ENCODE data around the gene TYW1. TPM values are rescaled to one million over a fixed set of nuclear protein-coding genes. Genes with fewer than 3 reads are reported as not detected.
"Not testable (repeated sequence)": the region's sequence is repeated elsewhere in the genome, so short reads cannot be mapped to it uniquely, and the experiment has no call there.

TYW1 gene
- total and polyA plus RNA-seq, 2 donors from 2014 or later, result 9.4 to 20.7 TPM

DNA sequence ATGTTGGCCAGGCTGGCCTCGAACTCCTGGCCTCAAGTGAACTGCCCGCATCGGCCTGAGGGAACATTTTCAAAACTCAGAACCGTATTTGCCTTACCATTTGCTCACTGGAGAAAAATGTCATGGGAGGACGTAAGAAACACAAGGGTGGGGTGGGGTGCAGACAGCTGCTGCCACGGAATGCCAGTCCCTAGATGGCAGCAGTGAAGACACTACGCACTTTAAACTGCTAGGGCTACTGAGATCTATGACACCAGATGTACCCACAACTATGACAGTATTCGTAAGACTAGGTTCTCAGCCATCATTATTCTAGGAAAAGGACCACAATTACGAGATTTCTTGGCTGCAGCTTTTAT is 2.0 kb upstream of the TYW1 start:
- H3K36me3 ChIP-seq (ENCODE audit: control insufficient read depth in 2 of 3, insufficient read depth in 3 of 3, low read length in 3 of 3), result peaks cover 3 to 17% (median 4%) of the 10 kb centered on the region in 3 donors
- TF ChIP-seq, protein P1, sequence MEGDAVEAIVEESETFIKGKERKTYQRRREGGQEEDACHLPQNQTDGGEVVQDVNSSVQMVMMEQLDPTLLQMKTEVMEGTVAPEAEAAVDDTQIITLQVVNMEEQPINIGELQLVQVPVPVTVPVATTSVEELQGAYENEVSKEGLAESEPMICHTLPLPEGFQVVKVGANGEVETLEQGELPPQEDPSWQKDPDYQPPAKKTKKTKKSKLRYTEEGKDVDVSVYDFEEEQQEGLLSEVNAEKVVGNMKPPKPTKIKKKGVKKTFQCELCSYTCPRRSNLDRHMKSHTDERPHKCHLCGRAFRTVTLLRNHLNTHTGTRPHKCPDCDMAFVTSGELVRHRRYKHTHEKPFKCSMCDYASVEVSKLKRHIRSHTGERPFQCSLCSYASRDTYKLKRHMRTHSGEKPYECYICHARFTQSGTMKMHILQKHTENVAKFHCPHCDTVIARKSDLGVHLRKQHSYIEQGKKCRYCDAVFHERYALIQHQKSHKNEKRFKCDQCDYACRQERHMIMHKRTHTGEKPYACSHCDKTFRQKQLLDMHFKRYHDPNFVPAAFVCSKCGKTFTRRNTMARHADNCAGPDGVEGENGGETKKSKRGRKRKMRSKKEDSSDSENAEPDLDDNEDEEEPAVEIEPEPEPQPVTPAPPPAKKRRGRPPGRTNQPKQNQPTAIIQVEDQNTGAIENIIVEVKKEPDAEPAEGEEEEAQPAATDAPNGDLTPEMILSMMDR (IDR thresholded peaks at IDR 0.05; ENCODE audit: borderline replicate concordance, extremely low read depth, insufficient read depth), result peak; percentile 17
- H3K27me3 ChIP-seq (ENCODE audit: control insufficient read depth, insufficient read depth, low read length); H3K4me1 ChIP-seq (ENCODE audit: control insufficient read depth in 2 of 3, insufficient read depth in 2 of 3, low read depth in 1 of 3, low read length in 3 of 3); H3K9me3 ChIP-seq (ENCODE audit: control insufficient read depth in 2 of 3, insufficient read depth in 1 of 3, low read length in 3 of 3); intact Hi-C loops (cut with DNase I); FAIRE-seq: not testable (repeated sequence)
- H3K9ac ChIP-seq (ENCODE audit: low read length in 3 of 3), result peak overlapping the region; percentile 22 to 88 (median 82)
- peak overlapping the region; percentile 67 to 83 (median 80) for H3K4me3 ChIP-seq (ENCODE audit: low read length in 3 of 3)
- peak; percentile 64 to 82 (median 76) for DNase-seq
- peak overlapping the region; percentile 94 to 96 for H3K27ac ChIP-seq (ENCODE audit: low read depth in 2 of 2, low read length in 2 of 2)

DNA sequence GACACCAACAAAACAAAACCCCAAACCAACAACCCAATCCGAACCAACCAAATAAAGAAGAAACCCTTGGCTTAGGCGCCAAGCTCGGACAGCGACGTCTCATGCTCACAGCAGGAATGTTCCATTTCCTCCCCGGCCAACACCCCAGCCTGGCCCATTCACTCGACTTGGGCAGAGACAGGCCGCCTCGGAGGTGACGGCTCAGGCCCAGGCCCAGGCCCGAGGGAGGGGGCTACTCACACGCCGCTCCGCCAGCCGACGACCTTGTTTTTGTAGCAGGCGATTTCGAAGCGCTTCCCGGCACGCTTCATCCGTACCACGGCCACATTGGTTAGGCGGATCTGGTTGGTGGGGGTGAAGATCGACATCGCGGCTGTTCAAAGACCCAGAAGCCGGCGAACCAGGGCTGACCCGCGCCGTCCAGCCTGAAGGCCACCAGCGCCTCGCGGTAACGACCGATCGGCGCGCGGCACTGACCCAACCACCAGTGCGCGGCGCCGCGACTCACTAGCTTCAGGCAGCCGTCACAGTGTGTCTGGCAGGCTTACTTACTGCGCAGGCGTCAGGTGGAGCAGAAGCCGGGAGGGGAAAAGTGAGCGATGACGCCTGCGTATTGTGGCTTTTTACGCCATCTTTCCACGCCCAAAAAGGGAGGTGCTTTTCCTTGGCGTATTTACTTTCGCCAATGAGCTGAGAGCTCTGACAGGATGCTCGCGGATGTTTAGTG is 1.4 kb upstream of the TYW1 start, which contains the start of gene SBDS:
Gene SBDS (minus strand): TSS at position 537 of the 727 bp plus-strand sequence. CDS start 169 bp downstream, at position 368.
- H3K4me1 ChIP-seq (ENCODE audit: control insufficient read depth in 2 of 3, insufficient read depth in 2 of 3, low read depth in 1 of 3, low read length in 3 of 3); H3K27me3 ChIP-seq (ENCODE audit: control insufficient read depth, insufficient read depth, low read length); intact Hi-C loops (cut with DNase I); H3K9me3 ChIP-seq (ENCODE audit: control insufficient read depth in 2 of 3, insufficient read depth in 1 of 3, low read length in 3 of 3): not testable (repeated sequence)
- Histone ChIP-seq H3K36me3 (ENCODE audit: control insufficient read depth in 2 of 3, insufficient read depth in 3 of 3, low read length in 3 of 3) (peaks cover 3 to 17% (median 4%) of the 10 kb centered on the region in 3 donors), H3K4me3 (ENCODE audit: low read length in 3 of 3) (peak within 1 kb of the TSS; percentile 75 to 95 (median 83)), H3K9ac (ENCODE audit: low read length in 3 of 3) (peak within 1 kb of the TSS; percentile 22 to 88 (median 82)), H3K27ac (ENCODE audit: low read depth in 2 of 2, low read length in 2 of 2) (peak within 1 kb of the TSS; percentile 94 to 96)
- FAIRE-seq, result peak; percentile 96
- peak; percentile 97 to 100 (median 98) for DNase-seq

DNA sequence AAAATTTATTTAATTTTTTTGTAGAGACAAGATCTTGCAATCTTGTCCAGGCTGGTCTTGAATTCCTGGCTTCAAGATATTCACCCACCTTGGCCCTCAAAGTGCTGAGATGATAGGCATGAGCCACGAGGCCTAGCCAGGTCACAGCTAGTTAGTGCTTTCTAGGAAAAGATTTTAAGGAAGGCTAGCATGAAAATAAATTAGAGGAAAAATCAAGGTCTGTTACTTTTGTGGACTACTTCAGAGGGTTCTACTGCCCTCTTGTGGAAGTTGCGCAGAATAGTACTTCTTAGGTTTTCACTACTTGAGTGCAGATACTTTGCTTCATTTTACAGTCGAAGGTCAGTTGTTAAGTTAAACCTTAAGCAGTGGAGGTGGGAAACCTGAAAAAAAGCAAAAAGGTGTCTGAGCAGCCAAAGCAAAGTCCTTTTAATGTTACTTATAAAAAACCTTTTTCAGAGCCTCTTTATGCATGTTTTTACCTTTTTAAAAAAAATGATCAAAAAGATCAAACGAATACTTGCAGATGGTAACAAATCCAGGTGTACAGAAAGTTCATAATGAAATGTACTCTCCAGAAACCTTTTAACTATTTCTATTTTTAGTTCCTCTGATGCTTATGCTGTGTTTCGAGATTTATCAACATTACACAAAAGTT is 4.1 kb downstream of the TYW1 start:
- H3K36me3 ChIP-seq (ENCODE audit: control insufficient read depth in 2 of 3, insufficient read depth in 3 of 3, low read length in 3 of 3); H3K4me3 ChIP-seq (ENCODE audit: low read length in 3 of 3); H3K9ac ChIP-seq (ENCODE audit: low read length in 3 of 3); H3K4me1 ChIP-seq (ENCODE audit: control insufficient read depth in 2 of 3, insufficient read depth in 2 of 3, low read depth in 1 of 3, low read length in 3 of 3); intact Hi-C loops (cut with DNase I); H3K9me3 ChIP-seq (ENCODE audit: control insufficient read depth in 2 of 3, insufficient read depth in 1 of 3, low read length in 3 of 3); H3K27me3 ChIP-seq (ENCODE audit: control insufficient read depth, insufficient read depth, low read length); DNase-seq; H3K27ac ChIP-seq (ENCODE audit: low read depth in 2 of 2, low read length in 2 of 2): not testable (repeated sequence)
- peak; percentile 87 for FAIRE-seq

- H3K9ac ChIP-seq (ENCODE audit: low read length in 3 of 3), result not testable (repeated sequence)
Measured at GRCh38 chr7:67004145-67004544, 7.5 kb downstream of the TYW1 start.

GRCh38 chr7:67006965-67007364 is 10.3 kb downstream of the TYW1 start:
- no peak for FAIRE-seq
- H3K27ac ChIP-seq (ENCODE audit: low read depth in 2 of 2, low read length in 2 of 2), result no peak overlapping the region

More at GRCh38 chr7:67004145-67004544, 7.5 kb downstream of the TYW1 start:
- H3K9me3 ChIP-seq (ENCODE audit: control insufficient read depth in 2 of 3, insufficient read depth in 1 of 3, low read length in 3 of 3); H3K4me3 ChIP-seq (ENCODE audit: low read length in 3 of 3); H3K27ac ChIP-seq (ENCODE audit: low read depth in 2 of 2, low read length in 2 of 2); FAIRE-seq; DNase-seq; intact Hi-C loops (cut with DNase I); H3K4me1 ChIP-seq (ENCODE audit: control insufficient read depth in 2 of 3, insufficient read depth in 2 of 3, low read depth in 1 of 3, low read length in 3 of 3); H3K36me3 ChIP-seq (ENCODE audit: control insufficient read depth in 2 of 3, insufficient read depth in 3 of 3, low read length in 3 of 3); H3K27me3 ChIP-seq (ENCODE audit: control insufficient read depth, insufficient read depth, low read length): not testable (repeated sequence)

More at GRCh38 chr7:67006965-67007364, 10.3 kb downstream of the TYW1 start:
- TF ChIP-seq, protein P1 (IDR thresholded peaks at IDR 0.05; ENCODE audit: borderline replicate concordance, extremely low read depth, insufficient read depth), result no peak
- H3K36me3 ChIP-seq (ENCODE audit: control insufficient read depth in 2 of 3, insufficient read depth in 3 of 3, low read length in 3 of 3), result peaks cover 0 to 14% (median 4%) of the 10 kb centered on the region in 3 donors
- no peaks in the 10 kb centered on the region for H3K4me1 ChIP-seq (ENCODE audit: control insufficient read depth in 2 of 3, insufficient read depth in 2 of 3, low read depth in 1 of 3, low read length in 3 of 3)
- intact Hi-C loops (cut with DNase I), result no loop called here
- H3K4me3 ChIP-seq (ENCODE audit: low read length in 3 of 3), result no peak overlapping the region
- H3K27me3 ChIP-seq (ENCODE audit: control insufficient read depth, insufficient read depth, low read length), result no peaks in the 10 kb centered on the region
- no peak overlapping the region for H3K9ac ChIP-seq (ENCODE audit: low read length in 3 of 3)
- no peaks in the 10 kb centered on the region for H3K9me3 ChIP-seq (ENCODE audit: control insufficient read depth in 2 of 3, insufficient read depth in 1 of 3, low read length in 3 of 3)
- no peak for DNase-seq
